Measurements from ENCODE around the gene PRKAR2B.
"Not testable (repeated sequence)": the region's sequence is repeated elsewhere in the genome, so short reads cannot be mapped to it uniquely, and the experiment has no call there.

PRKAR2B gene

GRCh38 chr7:107078517-107078966 lies 34.0 kb downstream of the PRKAR2B start:
- no peak for DNase-seq (ENCODE audit: low spot score)

DNA sequence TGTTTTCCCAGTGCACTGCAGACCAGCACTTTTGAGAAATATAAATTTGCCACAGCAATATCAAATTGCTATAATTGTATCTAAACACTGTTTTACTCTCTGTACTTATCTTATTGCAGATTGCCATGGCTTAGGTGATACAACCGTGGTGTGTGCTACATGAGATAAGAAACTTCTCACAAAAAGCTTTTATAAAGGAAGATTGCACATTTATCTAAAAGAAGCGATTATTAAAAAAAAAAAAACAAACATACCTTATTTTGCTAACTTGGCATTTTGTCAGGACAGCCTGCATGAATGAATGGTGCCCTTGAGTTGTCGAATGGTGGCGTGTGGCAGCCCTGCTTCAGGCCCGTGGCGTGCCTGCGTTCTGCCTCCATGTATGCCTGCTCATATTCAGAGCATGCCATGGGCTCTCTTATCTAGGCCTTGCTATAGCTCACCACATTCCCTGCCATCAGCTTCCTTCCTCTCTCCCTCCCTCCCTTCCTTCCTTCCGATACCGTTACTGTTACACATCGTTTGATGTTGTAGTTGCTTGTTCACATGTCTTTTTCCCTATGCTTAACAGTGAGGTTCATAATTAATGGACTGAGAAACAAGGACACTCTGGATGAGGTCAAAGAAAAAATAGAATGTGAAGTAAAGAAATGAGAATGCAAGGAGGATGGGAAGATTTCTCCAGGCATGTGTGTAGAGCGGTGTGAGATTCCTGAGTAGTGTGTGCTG lies 34.9 kb downstream of the PRKAR2B start:
- no peak for DNase-seq (ENCODE audit: low spot score)

DNA sequence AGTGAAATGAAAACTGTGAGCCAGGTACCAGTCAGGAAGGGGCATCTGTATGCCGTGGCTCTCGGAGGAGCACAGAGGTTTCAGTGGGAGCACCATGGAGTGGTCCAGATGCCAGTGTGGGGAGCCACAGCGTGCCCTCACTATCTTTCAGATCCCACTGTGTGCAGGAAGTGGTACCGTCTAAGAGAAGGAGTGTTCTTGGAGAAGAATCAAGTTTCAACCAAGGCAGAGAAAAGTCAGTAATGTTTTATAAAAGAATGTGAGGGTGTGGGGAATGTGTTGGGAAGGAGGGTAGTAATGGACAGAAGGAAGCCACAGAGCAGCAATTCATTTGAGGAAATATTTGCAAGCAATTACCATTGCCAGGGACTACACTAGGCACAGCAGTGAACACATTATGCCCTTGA lies 35.6 kb downstream of the PRKAR2B start:
- DNase-seq (ENCODE audit: low spot score) = no peak

- DNase-seq (ENCODE audit: low spot score) = no peak
Observed at GRCh38 chr7:107080533-107080932, 36.0 kb downstream of the PRKAR2B start.

- DNase-seq (ENCODE audit: low spot score) = no peak
Observed at GRCh38 chr7:107085180-107085579, 40.7 kb downstream of the PRKAR2B start.

DNA sequence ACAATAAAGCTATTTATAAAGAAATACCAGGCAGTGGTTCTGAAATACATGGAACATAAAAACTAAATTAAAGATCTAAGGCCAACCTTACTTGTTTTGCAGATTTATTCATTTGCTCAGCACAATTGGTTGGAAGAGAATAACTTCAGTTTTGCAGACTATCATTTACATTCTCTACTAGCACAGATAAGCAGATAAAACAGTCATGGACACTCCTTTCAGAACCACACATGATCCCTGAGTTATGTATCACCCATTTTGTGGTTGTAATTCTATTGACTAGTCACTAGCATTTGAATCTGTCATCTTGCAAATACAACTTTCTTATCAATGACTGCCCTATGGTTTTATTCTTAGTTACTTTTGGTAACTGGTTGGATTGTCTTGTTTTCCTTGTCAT lies 45.1 kb downstream of the PRKAR2B start:
- DNase-seq (ENCODE audit: low spot score) = no peak

DNA sequence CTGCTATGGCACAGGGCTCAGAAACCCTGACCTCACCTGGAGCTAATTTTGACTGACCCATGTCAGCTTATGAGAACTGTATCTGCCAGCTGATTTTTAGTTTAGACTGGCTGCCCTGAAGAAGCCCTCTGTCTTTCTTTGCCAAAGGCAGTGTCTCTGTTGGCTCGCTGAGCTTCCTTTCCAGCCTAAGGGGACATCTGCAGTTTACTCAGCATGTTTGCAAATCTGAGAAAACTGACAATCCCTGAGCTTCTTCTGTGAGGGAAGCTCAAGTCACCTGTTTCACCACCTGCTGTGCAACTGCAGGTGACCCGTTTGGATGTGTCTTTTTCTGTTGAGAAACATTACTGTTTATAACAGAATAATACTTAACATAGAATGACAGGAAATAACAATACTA lies 46.0 kb downstream of the PRKAR2B start:
- no peak for DNase-seq (ENCODE audit: low spot score)

GRCh38 chr7:107091306-107091705 lies 46.8 kb downstream of the PRKAR2B start:
- no peak for DNase-seq (ENCODE audit: low spot score)

DNA sequence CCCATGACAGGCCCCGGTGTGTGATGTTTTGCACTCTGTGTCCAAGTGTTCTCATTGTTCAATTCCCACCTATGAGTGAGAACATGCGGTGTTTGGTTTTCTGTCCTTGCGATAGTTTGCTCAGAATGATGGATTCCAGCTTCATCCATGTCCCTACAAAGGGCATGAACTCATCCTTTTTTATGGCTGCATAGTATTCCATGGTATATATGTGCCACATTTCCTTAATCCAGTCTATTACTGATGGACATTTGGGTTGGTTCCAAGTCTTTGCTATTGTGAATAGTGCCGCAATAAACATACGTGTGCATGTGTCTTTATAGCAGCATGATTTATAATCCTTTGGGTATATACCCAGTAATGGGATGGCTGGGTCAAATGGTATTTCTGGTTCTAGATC lies 49.2 kb downstream of the PRKAR2B start:
- not testable (repeated sequence) for DNase-seq (ENCODE audit: low spot score)

DNA sequence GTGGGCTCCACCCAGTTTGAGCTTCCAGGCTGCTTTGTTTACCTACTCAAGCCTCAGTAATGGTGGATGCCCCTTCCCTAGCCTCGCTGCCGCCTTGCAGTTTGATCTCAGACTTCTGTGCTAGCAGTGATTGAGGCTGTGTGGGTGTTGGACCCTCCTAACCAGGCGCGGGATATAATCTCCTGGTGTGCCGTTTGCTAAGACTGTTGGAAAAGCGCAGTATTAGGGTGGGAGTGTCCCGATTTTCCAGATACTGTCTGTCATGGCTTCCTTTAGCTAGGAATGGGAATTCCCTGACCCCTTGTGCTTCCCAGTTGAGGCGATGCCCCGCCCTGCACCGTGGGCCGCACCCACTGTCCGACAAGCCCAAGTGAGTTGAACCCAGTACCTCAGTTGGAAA lies 54.6 kb downstream of the PRKAR2B start:
- not testable (repeated sequence) for DNase-seq (ENCODE audit: low spot score)

- DNase-seq (ENCODE audit: low spot score) = no peak
Observed at GRCh38 chr7:107100824-107101223, 56.3 kb downstream of the PRKAR2B start.

GRCh38 chr7:107103369-107103768 lies 58.9 kb downstream of the PRKAR2B start:
- no peak for DNase-seq (ENCODE audit: low spot score)

- DNase-seq (ENCODE audit: low spot score) = no peak
Observed at GRCh38 chr7:107104801-107105200, 60.3 kb downstream of the PRKAR2B start.

- no peak for DNase-seq (ENCODE audit: low spot score)
Observed at GRCh38 chr7:107105591-107106245, 61.2 kb downstream of the PRKAR2B start.

- DNase-seq (ENCODE audit: low spot score) = no peak
Observed at GRCh38 chr7:107108793-107109371, 64.4 kb downstream of the PRKAR2B start.

- no peak for DNase-seq (ENCODE audit: low spot score)
Observed at GRCh38 chr7:107109955-107110354, 65.5 kb downstream of the PRKAR2B start.

DNA sequence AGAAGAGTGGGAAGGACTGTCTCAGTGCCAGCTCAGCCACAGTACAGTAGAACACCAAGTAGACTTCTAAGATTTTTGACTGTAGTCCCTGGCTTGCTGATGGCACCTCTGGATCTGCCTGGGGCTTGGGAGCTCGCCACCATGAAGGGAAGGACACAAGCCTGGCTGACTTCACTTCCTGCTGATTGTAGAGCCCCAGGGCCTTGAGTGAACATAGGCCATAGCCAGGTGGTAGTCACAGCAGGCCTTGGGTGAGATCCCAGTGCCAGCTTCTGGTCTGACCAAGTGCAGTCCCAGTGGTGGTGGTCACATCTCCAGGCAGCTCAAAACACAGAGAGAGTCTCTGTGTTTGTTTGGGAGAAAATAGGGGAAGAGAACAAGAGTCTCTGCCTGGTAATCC lies 66.7 kb downstream of the PRKAR2B start:
- DNase-seq (ENCODE audit: low spot score) = no peak

GRCh38 chr7:107113866-107114265 lies 69.4 kb downstream of the PRKAR2B start:
- no peak for DNase-seq (ENCODE audit: low spot score)

DNA sequence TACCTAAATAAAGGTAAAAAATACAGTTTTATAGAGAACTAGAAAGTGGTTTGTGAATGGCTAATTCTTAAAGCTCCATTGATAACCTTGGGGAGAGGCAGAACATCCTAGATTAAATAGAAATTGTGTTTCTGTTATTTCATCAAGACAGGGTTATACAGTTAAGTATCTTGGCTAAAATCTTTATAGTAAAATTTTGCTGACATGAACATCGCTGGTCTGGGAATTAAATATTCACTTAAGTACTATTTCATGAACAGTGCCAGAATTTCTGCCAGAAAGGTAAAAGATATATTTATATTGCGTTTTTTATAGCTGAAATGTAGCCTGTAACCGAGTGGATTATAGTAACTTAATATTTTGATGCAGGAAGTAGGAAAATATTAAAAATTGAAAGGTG lies 70.6 kb downstream of the PRKAR2B start:
- no peak for DNase-seq (ENCODE audit: low spot score)

DNA sequence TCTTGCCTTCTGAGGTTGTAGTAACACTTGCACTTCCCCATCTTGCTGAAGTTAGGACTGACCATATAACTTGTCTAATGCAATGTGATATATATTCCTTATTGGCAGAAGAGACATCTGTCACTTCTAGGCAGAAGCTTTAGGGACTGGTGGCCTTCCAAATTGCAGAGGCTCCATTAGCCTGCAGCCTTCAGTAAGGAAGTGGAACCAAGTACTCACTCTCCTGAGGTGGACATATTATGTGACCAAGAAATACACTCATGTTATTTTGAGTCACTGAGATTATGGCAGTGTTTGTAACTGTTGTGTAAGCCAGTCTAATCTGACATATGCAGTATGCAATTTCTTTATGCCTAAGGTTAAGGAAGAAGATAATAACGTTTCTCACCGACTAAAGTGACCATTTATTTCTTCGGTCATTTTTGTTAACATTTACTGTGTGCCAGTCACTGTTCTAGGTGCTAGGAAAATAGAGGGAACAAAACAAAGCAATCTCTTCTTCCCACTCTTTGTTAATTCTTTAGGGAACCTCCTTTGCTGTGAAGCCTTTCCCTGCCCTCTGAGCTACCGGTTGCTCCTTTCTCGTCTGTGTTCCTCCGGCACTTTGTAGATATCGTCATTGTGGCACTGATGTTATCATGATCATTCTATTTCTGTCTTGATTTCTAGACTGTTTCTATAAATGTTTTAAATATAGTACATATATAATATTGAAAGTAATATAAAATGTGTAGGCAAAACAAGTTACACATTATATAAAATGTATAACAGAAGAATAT lies 71.4 kb downstream of the PRKAR2B start:
- DNase-seq (ENCODE audit: low spot score) = no peak

DNA sequence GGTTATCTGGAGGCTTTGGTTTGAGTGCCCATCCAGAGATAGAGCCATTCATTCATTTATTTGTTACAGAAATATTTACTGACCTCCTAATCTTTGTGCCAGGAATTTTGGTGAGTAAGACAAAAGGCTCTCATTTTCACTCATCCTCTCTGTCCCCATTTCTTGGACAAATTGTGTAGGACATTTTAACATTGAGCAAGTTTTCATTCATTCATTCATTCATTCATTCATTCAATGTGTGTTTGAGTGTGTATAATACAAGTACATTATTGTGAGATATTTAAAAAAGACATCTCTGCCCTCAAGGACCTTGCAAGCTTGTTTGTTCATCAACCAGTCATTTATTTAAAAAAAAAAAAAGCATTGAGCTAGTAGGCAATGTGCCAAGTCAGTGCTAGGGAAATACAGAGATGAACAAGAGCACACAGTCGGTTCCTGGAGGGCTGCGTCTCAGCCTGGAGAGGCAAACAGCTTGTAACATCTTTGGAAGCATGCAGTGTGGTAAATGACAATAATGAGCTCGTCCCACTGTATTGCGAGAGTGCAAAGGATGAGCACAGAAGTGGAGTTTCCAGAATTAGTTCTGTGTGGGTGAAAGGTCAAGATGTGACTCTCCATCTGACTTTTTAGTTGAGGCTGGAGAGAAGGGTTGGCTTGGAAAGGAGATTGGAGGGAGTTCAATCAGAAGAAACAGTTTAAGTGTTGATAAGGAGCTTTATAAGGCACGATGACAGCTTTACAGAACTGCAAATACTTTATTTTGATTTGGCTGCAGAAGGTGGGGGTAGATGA lies 73.8 kb downstream of the PRKAR2B start:
- DNase-seq (ENCODE audit: low spot score) = no peak

All from SW480 (cell line).